Smooth muscle cell of the pulmonary artery (primary cell): ENCODE measurements around the gene STARD10. TPM values are rescaled to one million over a fixed set of nuclear protein-coding genes. Genes with fewer than 3 reads are reported as not detected.

Source experiments
- total RNA-seq: library from RNA; depleted of rRNA; stranded (reverse); fragments of >200 nt; gene quantifications from 2 replicates; pipeline ENCODE4 v1.2.3, GENCODE V29; 2014

STARD10 gene
- total RNA-seq = 21.9 and 27.2 TPM in 2 replicates

GRCh38 chr11:72793425-72794367 lies at the start of gene STARD10:
Gene STARD10, minus strand, starts transcription at chr11:72794047. Its CDS starts 12,866 bp downstream, at chr11:72781181.

DNA sequence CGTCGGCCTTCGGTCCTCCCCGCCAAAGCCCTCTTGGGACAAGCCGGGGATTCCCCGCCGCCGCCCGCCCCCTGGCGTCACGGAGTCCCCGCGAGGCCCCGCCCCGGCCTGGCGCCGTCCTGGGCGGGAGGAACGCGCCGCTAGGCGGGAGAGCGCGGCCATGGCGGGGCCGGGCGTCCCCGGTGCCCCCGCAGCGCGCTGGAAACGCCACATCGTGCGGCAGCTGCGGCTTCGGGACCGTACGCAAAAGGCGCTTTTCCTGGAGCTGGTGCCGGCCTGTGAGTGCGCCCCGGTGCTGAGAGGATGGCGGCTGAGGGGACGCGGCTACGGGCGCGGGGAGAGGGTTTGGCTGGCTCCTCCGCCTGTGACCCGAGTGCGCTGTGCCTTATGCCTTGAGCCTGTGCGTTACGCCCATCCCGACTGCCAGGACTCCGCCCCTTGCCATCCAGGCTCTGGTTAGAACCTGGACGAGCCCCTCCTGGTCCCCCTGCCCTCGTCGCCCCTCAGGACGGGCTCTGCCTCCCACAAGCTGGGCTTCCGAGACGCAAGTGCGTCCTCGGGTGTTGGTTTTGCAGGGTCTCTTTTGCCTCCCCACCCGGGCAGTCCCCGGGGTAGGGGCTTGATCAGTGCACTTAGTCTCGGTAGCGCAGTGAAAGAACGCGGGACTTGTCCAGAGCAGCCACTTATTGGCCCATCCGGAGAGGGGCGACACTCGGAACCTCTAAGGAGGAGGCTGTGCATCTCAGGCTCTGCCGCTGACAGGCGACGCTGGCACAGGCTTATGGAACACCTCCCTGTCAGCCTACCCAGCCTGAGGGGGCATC lies 20.7 kb upstream of the STARD10 start, which contains the start of gene ATG16L2:
TSS of gene ATG16L2 (plus strand) at position 126 of the 824 bp plus-strand sequence. CDS start at position 161, 35 bp downstream.

DNA sequence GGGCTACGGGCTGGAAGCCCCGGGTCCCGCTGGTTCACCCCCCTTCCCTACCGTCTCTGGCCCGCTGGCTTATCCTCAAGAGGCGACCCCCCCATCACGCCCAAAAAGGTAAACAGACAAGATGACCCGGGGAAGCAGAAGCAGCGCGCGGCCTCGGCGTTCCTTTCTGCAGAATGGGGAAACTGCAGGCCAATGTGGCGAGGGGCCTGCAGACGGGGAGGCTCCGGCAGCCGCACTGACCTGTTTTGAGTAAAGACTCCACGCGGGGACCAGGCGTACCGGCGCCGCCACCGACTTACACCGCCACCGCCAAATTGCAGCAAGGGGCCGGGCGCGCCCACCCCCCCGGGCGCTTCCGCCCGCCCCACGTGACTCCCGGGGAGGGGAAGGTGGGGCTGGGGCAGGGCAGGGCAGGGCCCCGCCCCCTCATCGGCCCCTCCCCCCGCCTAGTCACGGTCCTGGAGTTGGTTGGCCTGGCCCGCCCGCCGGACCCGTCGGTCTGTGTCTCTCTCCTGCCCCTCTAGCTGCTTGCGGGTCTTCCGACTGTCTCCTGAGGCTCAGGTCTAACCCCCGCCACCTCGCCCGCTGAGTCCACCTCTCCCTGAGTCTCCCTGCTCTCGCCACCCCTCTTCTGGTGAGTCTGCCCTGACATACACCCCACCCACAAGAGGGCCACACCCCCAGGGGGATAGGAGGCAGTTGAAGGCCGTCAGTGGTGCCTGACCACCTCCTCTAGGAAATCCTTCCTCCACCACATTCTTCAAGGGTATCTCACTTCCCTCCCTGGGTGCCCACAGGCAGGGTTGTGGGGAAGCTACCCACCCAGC lies 41.5 kb downstream of the STARD10 start, which contains the start of gene ARAP1:
TSS of gene ARAP1 (minus strand) at position 321 of the 827 bp plus-strand sequence. CDS start 25,280 bp downstream, outside the sequence.

Other genes starting within 250 kb of the STARD10 start
- 0.56 and 5.2 TPM in 2 replicates for gene PDE2A, start 119.6 kb downstream of the STARD10 start, total RNA-seq
- 138 and 160 TPM in 2 replicates for gene ARAP1, start 41.6 kb downstream of the STARD10 start, total RNA-seq
- 8.6 and 10.9 TPM in 2 replicates for gene ATG16L2, start 20.4 kb upstream of the STARD10 start, total RNA-seq